ENCODE data around the gene CDA.

CDA gene

GRCh38 chr1:20588634-20589225, at the start of gene CDA:
Gene CDA, plus strand, starts transcription at chr1:20589097. Its CDS starts 33 bp downstream, at chr1:20589130.
- DNase-seq = no peak
- Mint-ChIP-seq H3K36me3 (ENCODE audit: low read depth) (no peaks in the 10 kb centered on the region), H3K9me3 (no peaks in the 10 kb centered on the region), H3K27me3 (ENCODE audit: low read depth, poor library complexity) (peaks cover 29% of the 10 kb centered on the region), H3K27ac (peak within 1 kb of the TSS; percentile 63), H3K4me1 (peaks cover 30% of the 10 kb centered on the region), H3K4me3 (peak within 1 kb of the TSS; percentile 43)
- TF ChIP-seq CTCF (IDR thresholded peaks at IDR 0.05) = no peak

DNA sequence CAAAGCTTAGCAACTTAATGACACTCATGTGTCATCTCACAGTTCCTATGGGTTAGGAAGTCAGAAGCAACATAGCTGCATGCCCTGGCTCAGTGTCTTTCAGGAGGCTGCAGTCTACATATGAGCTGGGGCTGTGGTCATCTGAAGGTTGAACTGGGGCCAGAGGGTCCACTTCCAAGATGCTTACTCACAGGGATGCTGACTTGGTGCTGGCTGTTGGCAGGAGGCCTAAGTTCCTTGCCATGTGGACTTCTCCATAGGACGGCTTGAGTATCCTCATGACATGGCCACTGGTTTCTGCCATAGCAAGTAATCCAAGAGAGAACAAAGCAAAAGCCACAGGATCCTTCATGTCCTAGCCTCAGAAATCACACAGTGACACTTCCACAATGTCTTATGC, 48.6 kb upstream of the CDA start:
- TF ChIP-seq CTCF (IDR thresholded peaks at IDR 0.05) = no peak
- Mint-ChIP-seq H3K9me3 (no peaks in the 10 kb centered on the region), H3K27ac (no peak overlapping the region), H3K27me3 (ENCODE audit: low read depth, poor library complexity) (peaks cover 95% of the 10 kb centered on the region), H3K4me1 (peaks cover under 1% of the 10 kb centered on the region), H3K36me3 (ENCODE audit: low read depth) (no peaks in the 10 kb centered on the region), H3K4me3 (no peak overlapping the region)
- no peak for DNase-seq

DNA sequence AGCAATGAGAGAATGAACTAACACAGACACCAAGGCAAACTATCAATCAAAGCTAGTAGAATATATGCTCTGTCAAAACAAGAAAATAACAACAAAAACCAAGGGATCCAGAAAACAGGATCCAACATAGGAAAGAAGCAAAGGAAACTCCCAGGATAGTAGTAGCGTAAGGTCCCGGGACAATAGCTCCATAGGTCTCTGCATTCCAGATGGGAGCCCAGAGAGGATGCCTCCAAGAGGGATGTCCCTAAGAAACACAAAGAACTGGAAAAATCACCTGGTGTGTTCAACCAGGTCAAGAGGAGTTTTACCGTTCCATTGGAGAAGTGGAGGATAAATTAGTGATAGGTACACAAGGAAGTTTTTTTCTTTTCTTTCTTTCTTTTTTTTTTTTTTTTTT, 42.3 kb upstream of the CDA start:
- H3K9me3 Mint-ChIP-seq = peaks cover 5% of the 10 kb centered on the region
- H3K27ac Mint-ChIP-seq = no peak overlapping the region
- no peak for TF ChIP-seq CTCF (IDR thresholded peaks at IDR 0.05)
- peaks cover 6% of the 10 kb centered on the region for H3K4me1 Mint-ChIP-seq
- H3K4me3 Mint-ChIP-seq = no peak overlapping the region
- H3K27me3 Mint-ChIP-seq (ENCODE audit: low read depth, poor library complexity) = peaks cover 93% of the 10 kb centered on the region
- no peaks in the 10 kb centered on the region for H3K36me3 Mint-ChIP-seq (ENCODE audit: low read depth)
- no peak for DNase-seq

DNA sequence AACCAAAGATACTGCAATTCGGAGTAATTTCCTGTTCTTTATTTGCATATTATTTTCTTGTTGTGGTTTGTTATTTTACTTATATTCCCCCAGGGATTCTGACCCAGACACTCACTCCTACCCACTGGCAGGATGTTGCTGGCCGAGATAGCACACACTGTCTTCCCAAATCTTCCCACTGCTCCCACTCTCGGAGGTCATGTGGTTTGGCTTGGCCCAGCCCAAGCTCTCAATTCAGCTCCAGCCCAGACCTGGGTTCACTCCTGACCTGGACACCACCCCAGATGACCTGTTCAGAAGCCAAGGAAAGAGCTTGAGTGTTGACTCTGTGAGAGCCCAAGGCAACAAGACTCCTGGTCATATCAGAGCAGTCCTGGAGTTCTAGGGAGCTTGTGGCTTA, 37.7 kb upstream of the CDA start:
- TF ChIP-seq CTCF (IDR thresholded peaks at IDR 0.05) = no peak
- Mint-ChIP-seq H3K27ac (no peak overlapping the region), H3K4me3 (peak overlapping the region; percentile 81), H3K9me3 (peaks cover 5% of the 10 kb centered on the region), H3K36me3 (ENCODE audit: low read depth) (no peaks in the 10 kb centered on the region), H3K4me1 (peaks cover 12% of the 10 kb centered on the region), H3K27me3 (ENCODE audit: low read depth, poor library complexity) (peaks cover 63% of the 10 kb centered on the region)
- DNase-seq = no peak

DNA sequence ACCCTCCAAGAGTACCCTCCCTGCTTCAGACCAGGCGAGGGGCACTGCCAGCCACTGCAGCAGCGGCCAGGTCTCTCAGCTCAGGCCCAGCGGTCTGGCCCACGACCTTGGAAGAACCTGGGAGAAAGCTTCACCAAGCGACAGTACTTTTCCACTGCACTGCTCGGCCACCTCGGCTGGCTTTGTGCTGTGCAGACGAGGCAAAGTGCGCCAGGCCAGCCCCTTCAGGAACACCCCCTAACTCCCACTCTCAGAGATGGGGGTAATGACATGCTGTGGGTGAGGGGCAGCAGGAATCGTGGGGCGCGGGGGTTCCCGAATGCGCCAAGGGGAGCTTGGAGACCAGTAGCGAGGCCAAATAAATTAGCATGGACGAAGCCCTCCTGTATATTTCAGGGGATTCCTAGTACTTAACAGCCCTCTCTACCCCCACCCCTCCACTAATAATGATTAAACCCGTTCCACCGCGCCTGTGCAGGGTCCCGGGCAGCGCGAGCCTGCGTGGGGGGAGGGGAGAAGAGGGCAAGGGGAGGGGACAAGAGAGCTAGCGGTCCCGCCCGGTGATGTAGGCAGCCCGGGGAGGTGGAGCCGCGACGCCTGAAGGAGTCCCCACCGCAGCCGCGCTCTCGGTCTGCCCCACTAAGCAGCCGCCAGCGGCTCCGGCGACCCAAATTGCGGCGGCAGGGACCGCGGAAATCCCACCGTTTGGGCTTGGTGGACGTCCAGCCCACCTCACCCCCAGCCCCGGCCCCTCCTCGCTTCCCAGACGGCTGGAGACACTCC, 36.8 kb upstream of the CDA start, which contains the start of gene FAM43B:
Gene FAM43B, plus strand, starts transcription at position 629 of the 783 bp plus-strand sequence. CDS start 401 bp downstream, outside the sequence.
- H3K9me3 Mint-ChIP-seq = no peaks in the 10 kb centered on the region
- DNase-seq = peak; percentile 81
- H3K27me3 Mint-ChIP-seq (ENCODE audit: low read depth, poor library complexity) = peaks cover 54% of the 10 kb centered on the region
- H3K27ac Mint-ChIP-seq = no peak within 1 kb of the TSS
- H3K36me3 Mint-ChIP-seq (ENCODE audit: low read depth) = no peaks in the 10 kb centered on the region
- H3K4me1 Mint-ChIP-seq = peaks cover 12% of the 10 kb centered on the region
- peak within 1 kb of the TSS; percentile 81 for H3K4me3 Mint-ChIP-seq
- no peak for TF ChIP-seq CTCF (IDR thresholded peaks at IDR 0.05)
